Sigmoid colon (tissue), 7 donors: ENCODE data around the gene KLF1. TPM values are rescaled to one million over a fixed set of nuclear protein-coding genes. Genes with fewer than 3 reads are reported as not detected.

Source experiments
- DNase-seq: peaks from one replicate; pipeline ENCODE4 v3.0.0-alpha.2; 2019
- H3K27ac ChIP-seq, 4 donors: fragments of 200-600 bp; sonication (generic); one replicate each; pipeline ENCODE4 v1.5.1; 2016 to 2019; ENCODE audit warnings: mild to moderate bottlenecking in 1 of 4
- H3K27me3 ChIP-seq, 3 donors: fragments of 200-600 bp; sonication (generic); one replicate each; pipeline ENCODE4 v1.5.1; 2019; ENCODE audit warnings: mild to moderate bottlenecking in 1 of 3
- H3K36me3 ChIP-seq, 4 donors: fragments of 200-600 bp; sonication (generic); one replicate each; pipeline ENCODE4 v1.5.1; 2016 to 2019
- H3K4me1 ChIP-seq, 4 donors: fragments of 200-600 bp; sonication (generic); one replicate each; pipeline ENCODE4 v1.5.1; 2017 to 2019
- H3K4me3 ChIP-seq, 4 donors: fragments of 200-600 bp; sonication (generic); one replicate each; pipeline ENCODE4 v1.5.1; 2017 to 2019; ENCODE audit warnings: mild to moderate bottlenecking in 2 of 4, moderate library complexity in 1 of 4
- H3K9me3 ChIP-seq, 4 donors: fragments of 200-600 bp in 3 of 4; sonication (generic) in 3 of 4; one replicate each; pipeline versions ENCODE4 v1.5.1 to v1.6.1; 2013 to 2019
- EP300 ChIP-seq, 4 donors: sonication (generic); formaldehyde crosslinking; IDR thresholded peaks; one replicate each; pipeline ENCODE4 v1.6.1; 2017; ENCODE audit warnings: antibody characterized with exemption in 4 of 4
- POLR2A ChIP-seq, 2 donors: fragments of 450-650 bp; IDR thresholded peaks; one replicate each; pipeline ENCODE4 v1.6.1; 2016; ENCODE audit warnings: antibody characterized with exemption in 2 of 2, mild to moderate bottlenecking in 2 of 2, moderate library complexity in 2 of 2
- POLR2AphosphoS5 ChIP-seq, 4 donors: sonication (generic); formaldehyde crosslinking; IDR thresholded peaks; one replicate each; pipeline ENCODE4 v1.6.1; 2017; ENCODE audit warnings: antibody characterized with exemption in 4 of 4
- WGBS, 2 donors: extraction: QIAGEN DNeasy Blood & Tissue Kit; methylation state at CpG; one replicate each; pipeline ENCODE4 v1.1.7; 2013; 5-methylcytosine and 5-hydroxymethylcytosine counted together
- intact Hi-C: fragments of 100-400 bp; cut with DNase I; formaldehyde crosslinking; loops from one replicate; pipeline ENCODE4 v1.15.1; 2023
- polyA plus RNA-seq, 3 donors: library from polyadenylated mRNA; stranded (reverse); fragments of 200-250 nt; gene quantifications; one replicate each; pipeline ENCODE4 v1.2.3, GENCODE V29; 2013
- total RNA-seq, 4 donors: library from RNA; depleted of rRNA; stranded (reverse); fragments of >200 nt; gene quantifications; one replicate each; pipeline ENCODE4 v1.1.0, GENCODE V29; 2016
- TF ChIP-seq, protein P1 (sequence below), 4 experiments: fragments of 450-650 bp in 3 of 4; fragments of 200-600 bp in 1 of 4; IDR thresholded peaks; one replicate each; pipeline ENCODE4 v1.5.1; 2016 to 2019; ENCODE audit warnings: antibody characterized with exemption in 4 of 4, mild to moderate bottlenecking in 3 of 4, moderate library complexity in 2 of 4
- donor health status: healthy with polysubstance abuse.
- donor health status: Bipolar disorder and iron deficiency.
- donor health status: healthy.

Gene KLF1
- total and polyA plus RNA-seq, 7 donors: 0.10 TPM; not detected in 6

DNA sequence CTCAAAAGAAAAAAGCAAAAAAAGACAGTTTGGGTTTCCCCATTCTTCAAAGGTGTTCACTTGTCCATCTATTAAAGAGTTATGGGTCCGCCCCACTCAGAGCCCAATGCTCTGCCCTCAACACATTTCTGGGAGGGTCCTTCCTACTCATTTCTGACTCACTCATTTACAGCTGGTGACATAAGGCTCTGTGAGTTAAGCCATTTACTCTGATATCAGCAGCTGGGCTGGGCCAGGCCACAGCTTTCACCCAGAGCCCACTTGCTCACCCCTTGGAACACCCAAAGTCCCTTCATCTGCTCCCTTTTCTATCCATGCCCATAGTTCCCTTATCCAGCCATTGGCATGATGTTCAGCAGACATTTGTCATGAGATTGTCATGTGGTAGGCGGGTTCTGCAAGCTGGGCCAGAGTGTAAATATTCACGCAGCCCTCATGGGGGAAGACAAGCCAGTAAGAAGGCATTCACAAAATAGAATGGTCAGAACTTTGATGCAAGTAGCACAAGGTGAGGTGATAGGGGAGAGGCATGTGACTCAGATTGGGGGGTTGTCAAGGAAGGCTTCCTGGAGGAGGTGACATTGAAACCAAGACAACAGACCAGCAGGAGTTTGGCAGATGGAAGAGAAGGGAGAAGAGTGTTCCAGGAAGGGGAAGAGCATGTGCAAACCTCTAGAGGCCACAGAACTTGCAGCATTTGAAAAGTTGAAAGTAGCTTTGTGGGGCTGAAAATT, 42.8 kb downstream of the KLF1 start:
- 67 to 83% methylated on average over 3 of the region's 3 CpGs for WGBS, 2 donors
- Histone ChIP-seq H3K27ac (no peak overlapping the region), H3K4me3 (no peak overlapping the region), H3K4me1 (peaks cover 0 to 24% (median 16%) of the 10 kb centered on the region in 4 donors), H3K27me3 (peaks cover 29 to 68% (median 48%) of the 10 kb centered on the region in 3 donors), H3K9me3 (no peaks in the 10 kb centered on the region), H3K36me3 (no peaks in the 10 kb centered on the region)
- DNase-seq: no peak
- TF ChIP-seq POLR2A (IDR thresholded peaks at IDR 0.05) (no peak), POLR2AphosphoS5 (IDR thresholded peaks at IDR 0.05) (no peak), EP300 (IDR thresholded peaks at IDR 0.05) (no peak)
- TF ChIP-seq, protein P1, sequence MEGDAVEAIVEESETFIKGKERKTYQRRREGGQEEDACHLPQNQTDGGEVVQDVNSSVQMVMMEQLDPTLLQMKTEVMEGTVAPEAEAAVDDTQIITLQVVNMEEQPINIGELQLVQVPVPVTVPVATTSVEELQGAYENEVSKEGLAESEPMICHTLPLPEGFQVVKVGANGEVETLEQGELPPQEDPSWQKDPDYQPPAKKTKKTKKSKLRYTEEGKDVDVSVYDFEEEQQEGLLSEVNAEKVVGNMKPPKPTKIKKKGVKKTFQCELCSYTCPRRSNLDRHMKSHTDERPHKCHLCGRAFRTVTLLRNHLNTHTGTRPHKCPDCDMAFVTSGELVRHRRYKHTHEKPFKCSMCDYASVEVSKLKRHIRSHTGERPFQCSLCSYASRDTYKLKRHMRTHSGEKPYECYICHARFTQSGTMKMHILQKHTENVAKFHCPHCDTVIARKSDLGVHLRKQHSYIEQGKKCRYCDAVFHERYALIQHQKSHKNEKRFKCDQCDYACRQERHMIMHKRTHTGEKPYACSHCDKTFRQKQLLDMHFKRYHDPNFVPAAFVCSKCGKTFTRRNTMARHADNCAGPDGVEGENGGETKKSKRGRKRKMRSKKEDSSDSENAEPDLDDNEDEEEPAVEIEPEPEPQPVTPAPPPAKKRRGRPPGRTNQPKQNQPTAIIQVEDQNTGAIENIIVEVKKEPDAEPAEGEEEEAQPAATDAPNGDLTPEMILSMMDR (IDR thresholded peaks at IDR 0.05): no peak
- intact Hi-C loops: no loop called here

DNA sequence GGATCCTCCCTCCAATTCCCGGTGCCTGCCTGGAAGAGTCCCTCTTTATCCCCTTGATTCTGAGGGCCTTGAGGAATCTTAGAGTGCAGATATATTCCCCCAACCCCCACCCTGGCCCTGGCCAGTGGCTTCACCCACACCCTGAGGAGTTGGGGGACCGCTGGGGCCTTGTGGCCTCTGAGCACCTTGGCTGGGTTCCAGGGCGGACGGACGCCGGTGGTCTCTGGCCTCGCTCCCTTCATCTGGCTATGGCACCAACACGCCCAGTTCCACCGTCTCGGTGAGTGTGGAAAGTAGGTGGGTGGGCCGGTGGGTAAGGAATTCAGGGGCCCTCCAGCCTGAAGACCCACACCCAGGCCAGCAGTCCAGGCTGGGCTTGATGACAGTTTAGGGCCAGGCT, 43.7 kb downstream of the KLF1 start:
- no peak for DNase-seq
- H3K9me3 ChIP-seq: no peaks in the 10 kb centered on the region
- no peak overlapping the region for H3K27ac ChIP-seq
- no peaks in the 10 kb centered on the region for H3K36me3 ChIP-seq
- WGBS, 2 donors: 80 to 89% methylated on average over 11 of the region's 11 CpGs
- TF ChIP-seq POLR2AphosphoS5 (IDR thresholded peaks at IDR 0.05) (no peak), EP300 (IDR thresholded peaks at IDR 0.05) (no peak), POLR2A (IDR thresholded peaks at IDR 0.05) (no peak)
- TF ChIP-seq, protein P1 (IDR thresholded peaks at IDR 0.05): no peak
- H3K4me1 ChIP-seq: peaks cover 0 to 31% (median 23%) of the 10 kb centered on the region in 4 donors
- H3K27me3 ChIP-seq: peaks cover 38 to 76% (median 57%) of the 10 kb centered on the region in 3 donors
- intact Hi-C loops: no loop called here
- no peak overlapping the region for H3K4me3 ChIP-seq

DNA sequence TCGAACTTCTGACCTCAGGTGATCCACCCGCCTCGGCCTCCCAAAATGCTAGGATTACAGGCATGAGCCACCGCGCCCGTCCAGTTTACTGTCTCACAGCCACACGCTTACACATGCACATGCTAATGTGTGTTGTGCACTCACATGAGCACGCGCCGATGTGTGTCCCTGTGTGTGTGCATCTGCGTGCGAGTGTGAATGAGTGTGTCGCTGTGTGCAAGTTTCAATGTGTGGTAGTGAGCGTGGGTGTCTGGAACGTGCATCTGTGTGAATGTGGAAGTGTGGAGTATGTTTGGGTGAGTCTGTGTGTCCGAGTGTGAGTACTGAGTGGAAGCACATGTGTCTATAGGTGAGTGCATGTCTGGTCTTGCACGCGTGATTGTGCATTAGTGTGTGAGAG, 44.5 kb downstream of the KLF1 start:
- WGBS, 2 donors: 88 to 94% methylated on average over 18 of the region's 18 CpGs
- Histone ChIP-seq H3K4me3 (no peak overlapping the region), H3K27ac (no peak overlapping the region), H3K4me1 (peaks cover 0 to 28% (median 22%) of the 10 kb centered on the region in 4 donors), H3K36me3 (no peaks in the 10 kb centered on the region), H3K27me3 (peaks cover 46 to 85% (median 65%) of the 10 kb centered on the region in 3 donors), H3K9me3 (no peaks in the 10 kb centered on the region)
- TF ChIP-seq EP300 (IDR thresholded peaks at IDR 0.05) (no peak), POLR2A (IDR thresholded peaks at IDR 0.05) (no peak), POLR2AphosphoS5 (IDR thresholded peaks at IDR 0.05) (no peak)
- TF ChIP-seq, protein P1 (IDR thresholded peaks at IDR 0.05): no peak
- no peak for DNase-seq
- intact Hi-C loops: no loop called here

DNA sequence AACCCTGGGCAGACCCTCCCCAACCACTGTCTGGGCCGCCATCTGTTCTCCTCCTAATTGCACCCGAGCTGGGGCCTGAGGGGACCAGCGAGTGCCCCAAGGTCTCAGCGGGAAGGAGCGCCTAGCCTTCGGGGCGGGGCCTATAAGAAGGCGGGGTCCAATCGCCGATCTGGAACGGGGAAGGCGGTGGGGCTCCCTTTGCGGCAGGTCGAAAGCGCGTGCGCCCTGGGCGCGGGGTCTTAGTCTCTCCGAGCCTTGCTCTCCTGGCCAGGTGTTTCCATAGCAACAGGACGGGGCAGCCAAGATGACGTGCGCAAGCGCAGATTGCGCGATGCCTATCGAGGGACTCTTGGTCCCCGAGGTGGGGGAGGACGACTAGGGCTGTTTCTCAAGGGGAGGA, 45.9 kb downstream of the KLF1 start:
- TF ChIP-seq, protein P1 (IDR thresholded peaks at IDR 0.05): no peak
- DNase-seq: no peak
- H3K4me3 ChIP-seq: peak overlapping the region in 1 of 4 donors; percentile 15
- 3 to 8% methylated on average over 29 of the region's 29 CpGs for WGBS, 2 donors
- intact Hi-C loops: no loop called here
- H3K9me3 ChIP-seq: no peaks in the 10 kb centered on the region
- no peak overlapping the region for H3K27ac ChIP-seq
- H3K36me3 ChIP-seq: no peaks in the 10 kb centered on the region
- H3K27me3 ChIP-seq: peaks cover 53 to 87% (median 75%) of the 10 kb centered on the region in 3 donors
- peaks cover 0 to 23% (median 17%) of the 10 kb centered on the region in 4 donors for H3K4me1 ChIP-seq
